CD1c-positive myeloid dendritic cell (primary cell): ENCODE data around the gene NT5DC3.

Source experiments
- DNase-seq: peaks from one replicate; pipeline ENCODE4 v3.0.0-alpha.2; 2016; ENCODE audit errors: extremely low spot score

Gene NT5DC3

DNA sequence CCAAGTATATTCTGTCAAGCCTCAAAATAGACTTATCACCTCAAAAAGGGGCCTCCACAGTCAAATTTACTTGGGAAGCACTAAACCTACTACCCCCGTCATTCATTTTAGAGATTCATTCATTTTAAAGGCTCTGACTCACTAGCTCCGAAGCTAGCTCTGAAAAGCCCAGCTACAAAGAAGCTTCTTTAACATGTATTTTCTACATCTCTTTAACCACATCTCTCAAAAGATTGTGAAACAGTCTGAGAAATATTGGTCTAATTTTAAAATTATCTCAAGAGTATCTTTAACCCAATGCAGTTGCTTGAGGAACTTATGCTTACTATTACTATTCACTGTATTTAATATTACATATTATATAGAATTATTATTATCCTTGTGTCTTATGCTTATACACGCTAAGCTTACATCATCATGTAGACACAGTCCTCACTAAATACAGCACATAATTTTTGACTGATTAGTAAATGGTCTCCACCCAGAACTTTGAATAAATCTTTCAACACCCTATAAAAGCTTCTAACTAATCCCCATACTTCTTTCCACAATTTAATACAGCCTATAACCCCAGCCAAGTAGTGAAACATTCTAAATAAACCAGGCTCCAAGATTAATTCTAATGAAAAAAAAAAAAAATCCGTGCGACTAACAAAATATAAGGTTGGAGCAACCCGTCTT lies 7.8 kb downstream of the NT5DC3 start:
- DNase-seq: no peak

- peak; percentile 29 for DNase-seq
These were observed 8.7 kb downstream of the NT5DC3 start for GRCh38 chr12:103832048-103832997.

DNA sequence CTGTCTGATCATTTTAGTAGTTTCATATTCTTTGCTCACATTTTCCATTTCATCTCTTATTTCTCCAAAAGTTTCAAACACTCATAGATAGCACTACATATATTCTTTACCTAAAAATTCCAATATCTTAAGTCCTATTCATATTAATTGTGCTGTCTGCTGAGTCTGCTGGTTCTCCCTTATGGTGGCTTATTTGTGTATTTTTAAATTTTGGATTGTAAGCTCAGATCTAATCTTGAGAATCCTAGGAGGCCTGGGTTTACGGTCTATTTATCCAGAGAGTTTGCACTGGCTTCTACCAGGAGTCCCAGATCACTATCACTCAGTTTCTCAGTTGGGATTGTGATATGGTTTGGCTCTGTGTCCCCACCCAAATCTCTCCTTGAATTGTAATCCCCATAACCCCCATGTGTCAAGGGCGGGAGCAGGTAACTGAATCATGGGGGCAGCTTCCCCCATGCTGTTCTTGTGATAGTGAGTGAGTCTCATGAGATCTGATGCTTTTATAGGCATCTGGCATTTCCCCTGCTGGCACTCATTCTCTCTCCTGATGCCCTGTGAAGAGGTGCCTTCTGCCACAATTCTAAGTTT lies 10.2 kb downstream of the NT5DC3 start:
- no peak for DNase-seq

- DNase-seq: no peak
These were observed 10.9 kb downstream of the NT5DC3 start for GRCh38 chr12:103830025-103830725.

DNA sequence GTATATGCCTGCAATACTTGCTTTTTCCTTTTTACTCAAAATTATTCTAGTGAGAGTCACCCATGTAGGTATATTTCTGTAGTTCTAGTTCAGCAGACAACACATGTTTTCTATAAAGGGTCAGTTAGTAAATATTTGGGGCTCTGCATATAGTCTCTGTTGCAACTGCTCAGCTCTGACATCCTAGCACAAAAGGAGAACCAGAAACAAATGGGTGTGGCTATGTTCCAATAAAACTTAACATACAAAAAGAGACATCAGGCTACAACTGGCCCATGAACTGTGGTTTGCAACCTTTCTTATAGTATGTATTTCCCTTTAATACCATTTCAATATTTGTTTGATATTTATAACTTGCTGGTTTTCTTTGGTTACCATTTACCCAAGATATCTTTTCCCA lies 11.9 kb downstream of the NT5DC3 start:
- DNase-seq: peak; percentile 63

- peak; percentile 5 for DNase-seq
These were observed 13.1 kb downstream of the NT5DC3 start for GRCh38 chr12:103827911-103828391.

DNA sequence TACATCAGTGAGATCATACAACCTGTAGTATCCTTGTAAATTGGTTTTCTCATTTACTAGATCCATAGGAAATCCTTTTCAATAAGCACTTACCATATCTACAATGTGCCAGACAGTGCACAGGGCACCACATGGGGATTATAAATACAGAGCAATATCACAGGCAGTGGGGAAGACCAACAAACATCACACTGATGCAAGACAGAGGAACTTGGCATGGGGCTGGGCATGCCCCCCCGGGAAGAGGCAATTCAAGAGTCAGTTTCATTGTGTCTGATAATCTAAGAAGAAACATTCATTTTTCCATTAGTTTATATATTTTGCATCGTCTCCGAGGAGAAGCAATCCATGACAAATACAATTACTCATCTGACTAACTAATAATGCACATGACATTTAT lies 16.2 kb downstream of the NT5DC3 start:
- DNase-seq: no peak

- DNase-seq: no peak
These were observed 16.7 kb downstream of the NT5DC3 start for GRCh38 chr12:103824290-103824689.

GRCh38 chr12:103823871-103824270 lies 17.2 kb downstream of the NT5DC3 start:
- no peak for DNase-seq

DNA sequence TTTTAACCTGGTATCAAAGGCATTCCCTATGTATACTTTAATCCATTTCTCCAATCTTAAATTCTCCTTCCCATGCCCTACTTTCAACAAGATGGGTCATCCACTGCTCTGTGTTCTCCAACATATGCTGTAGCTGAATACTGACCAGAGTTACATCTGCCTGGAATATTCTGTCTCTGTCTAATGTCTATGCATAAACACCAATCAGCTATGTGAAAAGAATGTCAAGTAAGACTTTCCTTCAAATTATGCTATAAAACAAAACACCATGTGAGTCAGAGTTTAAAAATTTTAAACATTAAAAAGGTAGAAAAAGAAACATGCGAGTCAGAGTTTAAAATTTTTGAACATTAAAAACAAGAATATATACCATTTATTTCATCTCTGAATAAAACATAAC lies 19.3 kb downstream of the NT5DC3 start:
- DNase-seq: no peak

DNA sequence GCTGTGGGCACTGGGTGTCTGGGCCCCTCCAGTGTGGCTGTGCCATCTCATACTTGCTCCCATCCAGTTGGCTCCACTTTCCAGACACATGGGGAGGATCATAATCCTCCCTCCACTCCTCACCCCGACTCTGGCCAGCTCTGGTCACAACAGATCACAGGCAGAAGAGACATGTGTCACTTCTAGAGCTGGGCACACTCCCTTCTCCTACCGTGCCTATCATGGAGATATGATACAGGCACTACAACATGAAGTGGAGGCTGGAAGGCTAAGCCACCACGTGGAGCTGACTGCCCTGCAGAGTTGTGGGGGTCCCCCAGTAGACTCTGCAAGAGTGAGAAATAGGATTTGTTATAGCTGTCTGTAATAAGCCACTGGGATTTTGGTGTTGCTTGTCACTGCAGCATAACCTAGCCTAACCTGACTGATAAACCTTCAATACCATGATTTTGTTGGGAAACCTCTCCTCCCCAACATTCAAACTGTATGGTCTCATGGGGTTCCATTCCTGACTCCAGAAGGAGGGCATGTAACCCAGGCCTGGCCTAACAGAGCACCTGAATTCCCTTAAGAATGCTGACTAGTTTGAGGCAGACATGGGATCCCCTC lies 20.0 kb downstream of the NT5DC3 start:
- no peak for DNase-seq

DNA sequence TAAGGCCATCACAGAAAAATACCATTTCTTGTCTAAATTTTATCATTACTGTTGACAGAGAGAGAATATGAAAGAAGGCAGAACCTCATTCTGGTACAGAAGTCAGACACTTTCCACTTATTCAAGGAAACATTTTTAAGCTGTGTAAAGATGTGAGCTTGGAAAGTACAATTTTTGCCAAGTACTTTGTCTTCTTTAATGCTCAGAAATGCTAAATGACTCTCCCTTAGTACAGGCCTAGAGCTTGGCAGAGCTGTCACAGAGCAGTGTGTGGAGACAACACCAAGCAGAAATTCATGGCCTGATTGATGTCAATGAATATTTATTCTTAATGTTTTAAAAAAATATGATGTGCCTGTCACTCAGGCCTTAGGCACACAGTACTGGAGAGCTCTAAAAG lies 20.7 kb downstream of the NT5DC3 start:
- DNase-seq: no peak

- DNase-seq: no peak
These were observed 21.1 kb downstream of the NT5DC3 start for GRCh38 chr12:103819892-103820291.

- DNase-seq: no peak
These were observed 21.7 kb downstream of the NT5DC3 start for GRCh38 chr12:103819312-103819711.

DNA sequence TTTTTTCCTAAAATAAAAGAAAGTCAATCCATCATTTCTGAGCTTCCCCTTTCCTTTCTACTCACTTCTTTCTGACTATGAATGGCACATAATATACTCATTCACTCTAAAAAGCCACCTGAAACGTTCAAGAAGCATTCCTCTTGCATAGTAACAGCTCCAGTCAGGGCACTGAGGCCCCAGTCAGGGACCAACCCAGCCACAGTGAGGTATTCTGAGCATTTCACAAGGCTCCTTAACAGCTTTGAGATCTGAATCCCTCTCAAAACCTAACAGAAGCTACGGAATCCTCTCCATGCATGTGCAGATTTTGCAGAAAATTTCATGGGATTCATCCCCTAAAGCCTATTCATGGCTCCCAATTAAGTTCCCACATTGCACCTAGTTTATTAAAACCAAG lies 23.2 kb downstream of the NT5DC3 start:
- no peak for DNase-seq

- DNase-seq: no peak
These were observed 24.4 kb downstream of the NT5DC3 start for GRCh38 chr12:103816663-103817062.

- no peak for DNase-seq
These were observed 26.6 kb downstream of the NT5DC3 start for GRCh38 chr12:103814436-103814835.

- no peak for DNase-seq
These were observed 27.1 kb downstream of the NT5DC3 start for GRCh38 chr12:103813949-103814348.

GRCh38 chr12:103813426-103813825 lies 27.6 kb downstream of the NT5DC3 start:
- no peak for DNase-seq

GRCh38 chr12:103812789-103813188 lies 28.2 kb downstream of the NT5DC3 start:
- no peak for DNase-seq

- DNase-seq: no peak
These were observed 29.2 kb downstream of the NT5DC3 start for GRCh38 chr12:103811791-103812190.
